Measurements from ENCODE around the gene WHRN.

The WHRN gene

DNA sequence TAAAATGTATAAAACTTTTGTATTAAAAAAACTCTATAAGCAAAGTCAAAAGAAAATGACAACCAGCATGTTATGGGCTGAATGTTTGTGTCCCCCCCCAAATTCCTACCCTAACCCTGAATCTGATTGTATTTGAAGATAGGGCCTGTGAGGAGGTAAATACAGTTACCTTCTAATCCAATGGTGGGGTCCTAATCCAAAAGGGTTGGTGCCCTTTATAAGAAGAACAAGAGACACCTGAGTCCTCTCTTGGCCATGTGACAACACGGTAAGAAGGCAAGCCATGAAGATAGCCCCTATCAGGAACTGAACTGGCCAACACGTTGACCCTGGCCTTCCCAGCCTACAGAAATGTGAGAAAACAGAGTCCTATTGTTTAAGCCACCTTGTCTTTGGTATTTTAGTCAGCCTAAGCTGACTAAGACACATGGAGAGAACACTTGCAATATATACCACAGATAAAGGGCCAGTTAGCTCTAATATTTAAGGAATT, 67.8 kb downstream of the WHRN start:
- no peak for DNase-seq
- TF ChIP-seq, protein P1, sequence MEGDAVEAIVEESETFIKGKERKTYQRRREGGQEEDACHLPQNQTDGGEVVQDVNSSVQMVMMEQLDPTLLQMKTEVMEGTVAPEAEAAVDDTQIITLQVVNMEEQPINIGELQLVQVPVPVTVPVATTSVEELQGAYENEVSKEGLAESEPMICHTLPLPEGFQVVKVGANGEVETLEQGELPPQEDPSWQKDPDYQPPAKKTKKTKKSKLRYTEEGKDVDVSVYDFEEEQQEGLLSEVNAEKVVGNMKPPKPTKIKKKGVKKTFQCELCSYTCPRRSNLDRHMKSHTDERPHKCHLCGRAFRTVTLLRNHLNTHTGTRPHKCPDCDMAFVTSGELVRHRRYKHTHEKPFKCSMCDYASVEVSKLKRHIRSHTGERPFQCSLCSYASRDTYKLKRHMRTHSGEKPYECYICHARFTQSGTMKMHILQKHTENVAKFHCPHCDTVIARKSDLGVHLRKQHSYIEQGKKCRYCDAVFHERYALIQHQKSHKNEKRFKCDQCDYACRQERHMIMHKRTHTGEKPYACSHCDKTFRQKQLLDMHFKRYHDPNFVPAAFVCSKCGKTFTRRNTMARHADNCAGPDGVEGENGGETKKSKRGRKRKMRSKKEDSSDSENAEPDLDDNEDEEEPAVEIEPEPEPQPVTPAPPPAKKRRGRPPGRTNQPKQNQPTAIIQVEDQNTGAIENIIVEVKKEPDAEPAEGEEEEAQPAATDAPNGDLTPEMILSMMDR (IDR thresholded peaks at IDR 0.05; ENCODE audit: low read depth, low read length, missing control alignments) = no peak

DNA sequence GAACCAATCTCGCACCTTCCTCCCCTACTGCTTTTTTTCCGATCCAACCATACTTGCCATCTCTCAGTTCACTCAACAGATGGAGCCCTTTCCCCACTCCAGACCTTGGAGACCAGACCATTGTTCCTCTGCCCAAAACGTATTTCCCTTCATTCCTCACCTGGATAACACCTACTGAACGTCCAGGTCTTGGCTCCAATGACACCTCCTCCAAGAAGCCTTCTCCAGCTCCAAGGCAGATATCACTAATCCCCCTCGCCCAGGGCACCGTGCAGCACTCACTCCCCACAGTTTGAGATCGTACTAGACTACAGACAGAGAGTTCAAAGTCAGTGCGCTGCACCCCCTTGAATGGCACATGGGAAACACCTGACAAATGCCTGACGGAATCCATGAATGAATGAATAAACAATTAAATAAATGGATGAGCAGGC, 70.4 kb downstream of the WHRN start:
- peak; percentile 17 for DNase-seq

More for the DNA sequence above, 67.8 kb downstream of the WHRN start:
- Histone ChIP-seq H3K27ac (no peak overlapping the region), H3K4me3 (ENCODE audit: low read depth, low read length) (no peak overlapping the region), H3K27me3 (replicated peaks) (no peaks in the 10 kb centered on the region), H3K36me3 (replicated peaks) (no peaks in the 10 kb centered on the region)
- in situ Hi-C loops (cut with HindIII; ENCODE audit: low pct_ligation_motif_present, low sequenced_read_pairs) = no loop called here

DNA sequence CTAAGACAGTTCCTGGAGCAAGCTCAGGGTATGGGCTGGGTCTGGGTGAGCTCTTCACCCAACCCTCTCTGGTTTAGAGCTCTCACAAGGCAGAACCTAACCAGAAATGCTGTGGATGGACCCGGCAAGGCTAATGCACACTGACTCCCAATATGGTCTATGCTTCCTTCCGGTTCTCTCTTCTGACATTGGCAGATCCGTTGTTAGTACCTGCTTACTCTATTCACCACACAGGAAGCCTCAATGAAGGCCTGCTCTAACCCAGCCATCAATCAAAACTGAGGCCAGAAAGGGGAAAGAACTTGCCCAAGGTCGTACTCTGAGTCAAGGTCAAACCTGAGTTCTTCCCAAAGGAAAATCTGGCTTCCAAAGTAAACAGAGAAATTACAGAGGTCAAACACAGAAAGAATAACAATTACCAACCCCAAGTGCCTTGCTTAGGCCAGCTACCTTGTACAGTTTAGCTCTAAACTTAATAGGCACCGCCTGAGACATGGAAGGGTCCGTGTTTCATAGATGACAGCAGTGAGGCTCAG, 71.5 kb downstream of the WHRN start:
- DNase-seq = no peak
- in situ Hi-C loops (cut with HindIII; ENCODE audit: low pct_ligation_motif_present, low sequenced_read_pairs) = no loop called here
- TF ChIP-seq, protein P1 (IDR thresholded peaks at IDR 0.05; ENCODE audit: low read depth, low read length, missing control alignments) = no peak
- Histone ChIP-seq H3K36me3 (replicated peaks) (no peaks in the 10 kb centered on the region), H3K27ac (no peak overlapping the region), H3K4me3 (ENCODE audit: low read depth, low read length) (no peak overlapping the region), H3K27me3 (replicated peaks) (peaks cover 20% of the 10 kb centered on the region)

More for the DNA sequence above, 70.4 kb downstream of the WHRN start:
- in situ Hi-C loops (cut with HindIII; ENCODE audit: low pct_ligation_motif_present, low sequenced_read_pairs) = no loop called here
- TF ChIP-seq, protein P1 (IDR thresholded peaks at IDR 0.05; ENCODE audit: low read depth, low read length, missing control alignments) = peak; percentile 84
- no peak overlapping the region for H3K27ac ChIP-seq
- H3K4me3 ChIP-seq (ENCODE audit: low read depth, low read length) = no peak overlapping the region
- peaks cover 14% of the 10 kb centered on the region for H3K27me3 ChIP-seq (replicated peaks)
- H3K36me3 ChIP-seq (replicated peaks) = no peaks in the 10 kb centered on the region

DNA sequence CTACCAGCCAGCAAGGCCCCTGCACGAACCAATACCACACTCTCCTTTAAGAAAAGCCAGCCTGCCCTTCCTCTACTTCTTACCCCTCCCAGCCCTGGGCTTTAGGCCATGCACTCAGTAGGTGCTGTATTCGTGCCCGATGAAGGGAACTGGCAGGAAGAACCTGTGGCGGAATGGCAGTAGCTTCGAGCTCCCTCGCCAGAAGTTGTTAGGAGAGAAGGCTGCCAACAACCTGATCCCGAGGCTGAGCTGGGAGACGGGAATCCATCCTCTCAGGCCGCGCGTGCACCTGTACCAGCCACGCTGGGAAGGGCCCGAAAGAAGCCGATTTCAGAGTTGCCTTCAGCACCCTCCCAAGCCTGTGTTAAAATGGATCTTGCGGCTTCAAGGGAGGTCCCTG, 72.2 kb downstream of the WHRN start:
- no peak for DNase-seq
- H3K27ac ChIP-seq = no peak overlapping the region
- H3K4me3 ChIP-seq (ENCODE audit: low read depth, low read length) = no peak overlapping the region
- no peaks in the 10 kb centered on the region for H3K36me3 ChIP-seq (replicated peaks)
- in situ Hi-C loops (cut with HindIII; ENCODE audit: low pct_ligation_motif_present, low sequenced_read_pairs) = no loop called here
- TF ChIP-seq, protein P1 (IDR thresholded peaks at IDR 0.05; ENCODE audit: low read depth, low read length, missing control alignments) = no peak
- H3K27me3 ChIP-seq (replicated peaks) = peaks cover 20% of the 10 kb centered on the region

DNA sequence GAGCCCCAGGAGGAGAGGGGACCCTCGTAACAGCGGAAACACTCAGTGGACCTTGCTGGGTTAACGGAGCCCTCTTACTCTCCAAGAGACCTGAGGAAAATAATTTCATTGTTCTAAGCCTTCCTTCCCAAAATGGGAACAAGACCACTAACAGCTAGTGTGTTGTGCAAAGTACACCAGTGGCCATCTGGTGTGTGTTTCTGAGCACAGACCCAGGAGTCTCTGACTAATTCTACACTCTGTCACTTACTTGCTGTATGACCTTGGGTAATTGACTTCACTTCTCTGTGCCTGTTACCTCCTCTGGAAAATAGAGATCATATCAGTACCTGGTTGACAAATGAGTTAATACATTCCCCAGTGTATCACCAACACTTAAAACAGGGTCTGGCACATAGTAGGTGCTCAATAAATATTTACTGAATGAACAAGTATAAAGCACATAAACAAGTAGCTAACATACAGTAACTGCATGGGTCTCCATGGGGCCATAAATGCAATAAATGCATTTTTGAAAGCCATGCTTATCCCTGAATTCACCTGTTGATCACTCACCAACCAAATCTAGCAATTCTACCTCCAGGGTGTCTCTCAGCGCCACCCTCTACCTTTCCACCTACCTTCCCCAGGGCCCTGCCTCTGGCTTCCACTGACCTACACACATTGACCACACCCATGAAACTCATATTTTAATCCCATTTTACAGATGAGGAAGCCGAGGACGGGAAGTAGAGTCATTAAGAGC, 72.8 kb downstream of the WHRN start:
- in situ Hi-C loops (cut with HindIII; ENCODE audit: low pct_ligation_motif_present, low sequenced_read_pairs) = no loop called here
- H3K36me3 ChIP-seq (replicated peaks) = no peaks in the 10 kb centered on the region
- TF ChIP-seq, protein P1 (IDR thresholded peaks at IDR 0.05; ENCODE audit: low read depth, low read length, missing control alignments) = no peak

More for the DNA sequence above, 72.8 kb downstream of the WHRN start:
- Histone ChIP-seq H3K27me3 (replicated peaks) (peaks cover 20% of the 10 kb centered on the region), H3K27ac (no peak overlapping the region), H3K4me3 (ENCODE audit: low read depth, low read length) (no peak overlapping the region)
- no peak for DNase-seq

All from brain microvascular endothelial cell (primary cell).